Activated T-cell treated with anti-CD3 and anti-CD28 coated beads for 48 hours (primary cell): Measurements from ENCODE around the gene TTYH2.
"Not testable (repeated sequence)": the region's sequence is repeated elsewhere in the genome, so short reads cannot be mapped to it uniquely, and the experiment has no call there.

ENCODE experiments used
- DNase-seq: peaks from one replicate; pipeline ENCODE4 v3.0.0-alpha.2; 2020; ENCODE audit warnings: low read depth

Gene TTYH2, protein sequence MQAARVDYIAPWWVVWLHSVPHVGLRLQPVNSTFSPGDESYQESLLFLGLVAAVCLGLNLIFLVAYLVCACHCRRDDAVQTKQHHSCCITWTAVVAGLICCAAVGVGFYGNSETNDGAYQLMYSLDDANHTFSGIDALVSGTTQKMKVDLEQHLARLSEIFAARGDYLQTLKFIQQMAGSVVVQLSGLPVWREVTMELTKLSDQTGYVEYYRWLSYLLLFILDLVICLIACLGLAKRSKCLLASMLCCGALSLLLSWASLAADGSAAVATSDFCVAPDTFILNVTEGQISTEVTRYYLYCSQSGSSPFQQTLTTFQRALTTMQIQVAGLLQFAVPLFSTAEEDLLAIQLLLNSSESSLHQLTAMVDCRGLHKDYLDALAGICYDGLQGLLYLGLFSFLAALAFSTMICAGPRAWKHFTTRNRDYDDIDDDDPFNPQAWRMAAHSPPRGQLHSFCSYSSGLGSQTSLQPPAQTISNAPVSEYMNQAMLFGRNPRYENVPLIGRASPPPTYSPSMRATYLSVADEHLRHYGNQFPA

DNA sequence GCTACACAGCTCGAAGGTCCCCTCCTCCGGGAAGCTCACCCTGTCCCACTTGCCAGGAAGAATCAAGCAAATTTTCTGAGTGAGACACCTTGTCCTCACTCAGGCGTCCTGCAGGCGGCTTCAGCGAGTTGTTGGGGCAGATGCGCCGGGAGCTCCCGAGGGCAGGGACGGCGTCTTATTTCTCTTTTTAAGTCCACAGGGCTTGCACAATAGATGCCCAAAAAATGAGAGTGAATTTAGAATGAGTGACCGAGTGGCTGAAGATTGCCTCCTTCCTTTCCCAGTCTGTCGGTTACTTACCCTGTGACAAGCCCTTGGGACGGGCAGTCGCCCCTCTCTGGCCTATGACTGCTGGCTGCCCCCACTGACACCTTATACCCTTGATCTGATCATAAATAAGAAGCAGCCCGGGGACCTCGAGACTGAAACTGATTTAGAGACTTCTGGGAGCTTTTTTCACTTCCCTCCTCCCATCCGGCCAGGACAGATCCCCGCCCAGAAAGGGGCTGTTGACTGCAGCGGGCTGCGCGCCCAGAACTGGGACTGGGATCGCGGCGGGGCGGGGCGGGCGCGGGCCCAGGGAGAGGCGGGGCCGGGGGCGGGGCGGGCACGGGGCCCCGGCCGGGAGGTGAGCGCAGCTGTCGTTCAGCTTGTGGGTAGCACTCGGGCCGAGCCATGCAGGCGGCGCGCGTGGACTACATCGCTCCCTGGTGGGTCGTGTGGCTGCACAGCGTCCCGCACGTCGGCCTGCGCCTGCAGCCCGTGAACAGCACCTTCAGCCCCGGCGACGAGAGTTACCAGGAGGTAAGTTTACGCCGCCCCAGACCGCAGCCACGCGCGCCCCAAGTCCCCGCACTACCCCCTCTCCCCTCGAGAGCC, at the start of gene TTYH2:
TSS of gene TTYH2 (plus strand) at position 659 of the 879 bp plus-strand sequence. CDS start at position 676, 17 bp downstream.
- DNase-seq: peak; percentile 75

GRCh38 chr17:74163836-74164235, 49.5 kb upstream of the TTYH2 start:
- DNase-seq: no peak

DNA sequence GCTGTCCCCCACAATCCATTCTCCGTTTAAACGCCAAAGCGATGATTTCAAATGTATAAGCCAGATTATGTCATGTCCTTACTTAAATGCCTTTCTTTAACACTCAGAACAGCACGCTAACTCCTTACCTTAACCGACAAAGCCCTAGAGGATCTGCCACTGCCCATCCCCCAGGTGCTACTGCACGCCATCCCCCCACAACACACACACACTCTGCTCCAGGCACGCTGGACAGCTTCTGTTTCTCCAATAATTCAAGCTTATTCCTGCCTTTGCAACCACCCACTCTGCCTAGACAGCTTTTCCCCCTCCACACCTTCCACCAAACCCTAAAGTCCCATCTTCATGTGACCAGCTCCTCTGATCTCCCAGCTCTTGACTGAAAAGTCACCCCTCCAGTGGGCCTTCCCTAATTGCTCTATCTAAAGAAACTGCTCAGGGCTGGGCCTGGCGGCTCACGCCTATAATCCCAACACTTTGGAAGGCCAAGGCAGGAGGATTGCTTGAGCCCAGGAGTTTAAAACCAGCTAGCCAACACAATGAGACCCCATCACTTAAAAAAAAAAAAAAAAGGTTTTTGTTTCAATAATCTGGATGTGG, 48.8 kb upstream of the TTYH2 start:
- DNase-seq: no peak

DNA sequence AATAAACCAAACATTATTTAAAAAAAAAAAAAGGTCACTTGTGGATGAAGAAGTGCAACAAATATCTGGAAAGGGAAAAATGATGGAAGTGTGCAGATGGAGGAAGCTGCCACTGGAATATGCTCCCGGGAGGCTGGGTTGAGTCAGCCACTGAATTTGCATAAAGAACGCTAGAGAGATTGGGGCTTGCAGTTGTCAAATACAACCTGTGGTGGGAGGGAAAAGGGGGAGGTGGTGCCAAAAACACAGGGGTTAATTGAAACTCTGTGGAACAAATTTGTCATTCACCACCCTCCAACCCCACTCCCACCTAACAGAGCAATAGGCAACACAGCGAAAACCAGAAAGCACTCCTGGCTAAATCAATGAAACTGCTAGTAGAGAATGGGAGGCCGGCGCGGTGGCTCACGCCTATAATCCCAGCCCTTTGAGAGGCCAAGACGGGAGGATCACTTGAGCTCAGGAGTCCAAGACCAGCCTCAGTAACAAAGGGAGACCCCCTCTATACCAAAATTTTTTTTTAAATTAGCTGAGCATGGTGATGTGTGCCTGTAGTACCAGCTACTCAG, 47.5 kb upstream of the TTYH2 start:
- no peak for DNase-seq

DNA sequence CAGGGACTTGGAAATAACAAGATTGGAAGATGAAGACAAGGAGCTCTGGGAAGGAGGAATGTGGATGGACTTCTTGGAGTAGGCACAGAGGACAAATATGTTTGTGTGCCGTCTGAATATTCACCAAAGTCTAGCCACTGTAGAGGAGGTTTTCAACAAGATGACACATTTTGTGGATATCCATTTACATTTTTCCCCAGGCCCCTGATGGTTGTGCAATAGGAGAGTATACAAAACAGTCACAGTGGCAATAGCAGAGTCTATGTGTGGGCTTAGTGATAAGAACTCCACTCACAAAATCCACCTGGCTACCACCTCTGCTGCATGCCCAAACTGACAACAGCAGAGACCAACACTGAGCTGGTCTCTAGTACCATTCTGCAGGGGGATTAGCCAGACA, 42.4 kb upstream of the TTYH2 start:
- no peak for DNase-seq

DNA sequence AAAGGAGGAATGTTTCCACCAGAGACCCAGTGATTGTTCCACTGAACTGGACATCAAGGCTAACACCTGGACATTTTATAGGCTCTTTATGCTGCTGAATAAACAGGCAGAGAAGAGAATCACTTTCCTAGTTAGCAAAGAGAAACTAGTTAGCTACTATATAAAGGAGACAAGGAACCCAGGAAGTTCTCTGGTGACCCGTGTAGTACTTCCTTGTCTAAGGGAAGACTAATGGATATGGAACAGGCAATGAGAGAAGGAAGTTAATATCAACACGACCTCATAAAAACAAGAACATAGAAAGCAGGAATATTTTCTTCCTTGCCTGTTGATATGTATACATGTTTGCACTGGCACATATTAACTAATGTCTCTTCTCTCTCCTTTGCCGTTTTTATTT, 40.7 kb upstream of the TTYH2 start:
- DNase-seq: no peak

GRCh38 chr17:74176546-74177001, 36.8 kb upstream of the TTYH2 start:
- DNase-seq: peak; percentile 29

DNA sequence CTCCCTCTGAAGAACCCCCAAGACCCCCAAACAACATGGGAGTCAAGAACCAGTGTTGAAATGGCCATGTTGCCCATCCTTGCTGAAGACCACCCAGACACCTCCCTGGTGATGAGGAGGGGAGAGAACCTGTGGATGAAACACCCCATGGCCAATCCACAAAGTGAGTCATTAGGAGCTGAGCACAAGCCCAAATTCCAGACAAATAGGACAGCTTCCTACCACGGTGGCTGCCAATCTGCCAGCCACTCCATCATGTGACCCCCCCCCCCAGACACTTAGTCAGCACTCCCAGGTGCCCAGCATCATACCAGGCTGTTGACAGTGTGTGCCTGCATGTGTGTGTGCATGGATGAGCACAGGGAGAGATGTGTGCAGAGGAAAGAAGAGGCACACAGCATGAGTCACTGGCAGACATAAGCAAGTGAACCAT, 36.3 kb upstream of the TTYH2 start:
- no peak for DNase-seq

DNA sequence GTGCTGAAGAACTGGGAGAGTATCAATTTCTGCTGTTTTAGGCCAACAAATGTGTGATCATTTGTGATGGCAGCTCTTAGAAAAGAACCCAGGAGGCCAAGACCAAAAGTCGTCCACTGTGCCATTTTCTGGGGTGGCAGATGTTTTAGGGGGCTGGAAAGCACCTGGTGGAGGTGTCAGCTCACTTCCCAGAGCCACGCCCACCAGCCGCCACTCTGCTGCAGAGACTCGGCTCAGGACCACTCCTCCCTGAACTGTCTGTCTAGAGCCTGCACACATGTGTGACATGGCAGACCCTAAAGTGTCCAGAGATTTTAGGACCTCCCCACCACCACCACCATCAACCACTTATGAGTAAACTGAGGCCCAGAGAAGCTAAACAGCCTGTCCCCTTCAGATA, 33.8 kb upstream of the TTYH2 start:
- no peak for DNase-seq

- no peak for DNase-seq
Measured at GRCh38 chr17:74180336-74180735, 33.0 kb upstream of the TTYH2 start.

- no peak for DNase-seq
Measured at GRCh38 chr17:74181341-74181740, 32.0 kb upstream of the TTYH2 start.

- DNase-seq: no peak
Measured at GRCh38 chr17:74182041-74182723, 31.2 kb upstream of the TTYH2 start.

- no peak for DNase-seq
Measured at GRCh38 chr17:74183411-74183810, 30.0 kb upstream of the TTYH2 start.

- no peak for DNase-seq
Measured at GRCh38 chr17:74185571-74186185, 27.7 kb upstream of the TTYH2 start.

DNA sequence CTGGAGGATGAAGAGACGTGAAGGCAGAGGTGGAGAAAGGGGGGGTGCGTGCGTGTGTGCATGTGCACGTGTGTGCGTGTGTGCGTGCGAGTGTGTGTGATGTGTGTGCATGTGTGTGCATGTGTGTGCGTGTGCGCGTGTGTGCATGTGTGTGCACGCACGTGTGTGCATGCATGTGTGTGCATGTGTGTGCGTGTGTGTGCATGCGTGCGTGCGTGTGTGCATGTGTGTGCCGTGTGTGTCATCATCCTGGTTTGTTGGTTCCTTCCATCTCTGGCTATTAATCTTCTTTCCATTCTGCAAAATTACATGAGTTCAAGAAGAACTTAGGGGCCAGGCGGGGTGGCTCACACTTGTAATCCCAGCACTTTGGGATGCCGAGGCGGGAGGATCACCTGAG, 26.9 kb upstream of the TTYH2 start:
- no peak for DNase-seq

- no peak for DNase-seq
Measured at GRCh38 chr17:74187761-74188160, 25.6 kb upstream of the TTYH2 start.

GRCh38 chr17:74188687-74189086, 24.7 kb upstream of the TTYH2 start:
- DNase-seq: not testable (repeated sequence)

- DNase-seq: no peak
Measured at GRCh38 chr17:74190154-74190553, 23.2 kb upstream of the TTYH2 start.

GRCh38 chr17:74190807-74191406, 22.5 kb upstream of the TTYH2 start:
- no peak for DNase-seq
